Ammon's horn (tissue), 1 donor: ENCODE results near the gene GTF3C1.
"Not testable (repeated sequence)": the region's sequence is repeated elsewhere in the genome, so short reads cannot be mapped to it uniquely, and the experiment has no call there.

ENCODE experiments used
- DNase-seq: peaks from one replicate; pipeline ENCODE4 v3.0.0-alpha.2; 2016; ENCODE audit warnings: low spot score

The GTF3C1 gene

GRCh38 chr16:27445502-27446175, 104.1 kb downstream of the GTF3C1 start:
- DNase-seq: no peak

- DNase-seq: no peak
These were observed 105.2 kb downstream of the GTF3C1 start for GRCh38 chr16:27444470-27444869.

GRCh38 chr16:27444015-27444414, 105.7 kb downstream of the GTF3C1 start:
- DNase-seq: no peak

- DNase-seq: no peak
These were observed 107.7 kb downstream of the GTF3C1 start for GRCh38 chr16:27441998-27442397.

- DNase-seq: no peak
These were observed 108.4 kb downstream of the GTF3C1 start for GRCh38 chr16:27441276-27441675.

- DNase-seq: no peak
These were observed 110.3 kb downstream of the GTF3C1 start for GRCh38 chr16:27439271-27440018.

GRCh38 chr16:27437946-27438345, 111.8 kb downstream of the GTF3C1 start:
- DNase-seq: no peak

- DNase-seq: no peak
These were observed 112.6 kb downstream of the GTF3C1 start for GRCh38 chr16:27436921-27437650.

- no peak for DNase-seq
These were observed 113.6 kb downstream of the GTF3C1 start for GRCh38 chr16:27436065-27436464.

- DNase-seq: not testable (repeated sequence)
These were observed 114.6 kb downstream of the GTF3C1 start for GRCh38 chr16:27435146-27435545.

GRCh38 chr16:27434141-27435051, 115.3 kb downstream of the GTF3C1 start:
- no peak for DNase-seq

- no peak for DNase-seq
These were observed 116.1 kb downstream of the GTF3C1 start for GRCh38 chr16:27433636-27434035.

- DNase-seq: not testable (repeated sequence)
These were observed 116.5 kb downstream of the GTF3C1 start for GRCh38 chr16:27433191-27433590.

GRCh38 chr16:27432558-27432957, 117.2 kb downstream of the GTF3C1 start:
- DNase-seq: no peak

GRCh38 chr16:27431773-27432532, 117.8 kb downstream of the GTF3C1 start:
- DNase-seq: no peak

- DNase-seq: no peak
These were observed 118.7 kb downstream of the GTF3C1 start for GRCh38 chr16:27430923-27431484.

- no peak for DNase-seq
These were observed 119.2 kb downstream of the GTF3C1 start for GRCh38 chr16:27430512-27430911.

- DNase-seq: no peak
These were observed 119.7 kb downstream of the GTF3C1 start for GRCh38 chr16:27429981-27430441.

GRCh38 chr16:27429330-27429871, 120.3 kb downstream of the GTF3C1 start:
- no peak for DNase-seq
